ENCODE results near the gene NID1.
"Not testable (repeated sequence)": the region's sequence is repeated elsewhere in the genome, so short reads cannot be mapped to it uniquely, and the experiment has no call there.

Gene NID1

DNA sequence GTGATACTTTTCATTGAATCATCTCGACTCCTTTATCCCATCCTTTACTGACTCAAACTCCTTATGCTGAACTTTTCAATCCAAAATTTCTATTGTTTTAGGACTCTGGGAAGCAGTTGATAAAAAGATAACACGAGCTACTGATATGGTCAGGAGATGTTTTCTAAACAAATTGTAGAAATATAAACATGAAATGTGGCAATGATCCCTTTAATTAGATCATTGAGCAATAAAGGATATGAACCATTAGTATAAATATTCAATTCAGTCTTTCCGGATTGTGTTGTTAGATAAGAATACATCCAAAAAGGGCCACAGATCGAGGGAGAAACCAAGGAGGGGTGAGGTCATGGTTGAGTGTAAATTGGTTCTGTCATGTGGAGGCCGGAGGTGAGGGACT is 88.4 kb downstream of the NID1 start:
- DNase-seq, result no peak
- no peak overlapping the region for H3K4me3 ChIP-seq (ENCODE audit: control insufficient read depth in 1 of 7, extremely low read depth in 1 of 7, insufficient read depth in 4 of 7, low read depth in 2 of 7, low read length in 6 of 7)
- WGBS (ENCODE audit: insufficient coverage), result 100% methylated on average over 1 of the region's 5 CpGs
- no peaks in the 10 kb centered on the region for H3K27me3 ChIP-seq (replicated peaks in 2 of 5; ENCODE audit: control insufficient read depth in 4 of 5, insufficient read depth in 5 of 5, low read length in 4 of 5)
- CTCF ChIA-PET, result no interaction called here
- no peak overlapping the region for H3K27ac ChIP-seq (ENCODE audit: insufficient read depth in 1 of 2, low read depth in 1 of 2, low read length in 2 of 2, poor library complexity in 1 of 2, severe bottlenecking in 2 of 2)
- H3K9me3 ChIP-seq (ENCODE audit: control extremely low read depth in 1 of 5, control insufficient read depth in 4 of 5, insufficient read depth in 2 of 5, low read depth in 1 of 5, low read length in 4 of 5), result peaks cover 0 to 22% (median 12%) of the 10 kb centered on the region in 5 experiments
- no peaks in the 10 kb centered on the region for H3K36me3 ChIP-seq (ENCODE audit: control insufficient read depth in 4 of 4, insufficient read depth in 4 of 4, low read length in 3 of 4)
- POLR2A ChIA-PET, result no interaction called here
- peaks cover 5 to 18% (median 12%) of the 10 kb centered on the region in 4 experiments for H3K4me1 ChIP-seq (ENCODE audit: control extremely low read depth in 1 of 4, control insufficient read depth in 4 of 4, insufficient read depth in 4 of 4, low read length in 3 of 4)

DNA sequence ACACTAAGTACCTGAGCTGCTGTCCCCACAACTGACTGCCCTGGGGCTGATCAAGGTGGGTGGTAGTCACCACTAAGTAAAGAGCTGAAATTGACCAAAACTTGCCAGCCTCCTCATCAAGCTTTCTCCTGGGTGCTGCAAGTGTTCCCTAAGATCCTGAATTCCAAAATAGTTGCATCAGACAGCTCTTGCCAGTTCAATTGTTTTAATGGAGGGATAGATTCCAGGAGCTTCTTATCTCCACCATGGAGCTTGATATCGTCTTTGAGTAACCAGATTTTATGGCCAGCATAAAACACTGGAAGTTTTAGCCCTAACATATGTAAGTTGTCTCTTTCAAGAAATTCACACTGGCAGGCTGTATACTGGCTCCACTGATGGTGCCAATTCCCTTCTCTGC is 90.3 kb downstream of the NID1 start:
- Histone ChIP-seq H3K4me3 (ENCODE audit: control insufficient read depth in 1 of 7, extremely low read depth in 1 of 7, insufficient read depth in 4 of 7, low read depth in 2 of 7, low read length in 6 of 7) (no peak overlapping the region), H3K27me3 (replicated peaks in 2 of 5; ENCODE audit: control insufficient read depth in 4 of 5, insufficient read depth in 5 of 5, low read length in 4 of 5) (no peaks in the 10 kb centered on the region), H3K27ac (ENCODE audit: insufficient read depth in 1 of 2, low read depth in 1 of 2, low read length in 2 of 2, poor library complexity in 1 of 2, severe bottlenecking in 2 of 2) (no peak overlapping the region), H3K36me3 (ENCODE audit: control insufficient read depth in 4 of 4, insufficient read depth in 4 of 4, low read length in 3 of 4) (no peaks in the 10 kb centered on the region), H3K9me3 (ENCODE audit: control extremely low read depth in 1 of 5, control insufficient read depth in 4 of 5, insufficient read depth in 2 of 5, low read depth in 1 of 5, low read length in 4 of 5) (peaks cover 0 to 22% (median 12%) of the 10 kb centered on the region in 5 experiments), H3K4me1 (ENCODE audit: control extremely low read depth in 1 of 4, control insufficient read depth in 4 of 4, insufficient read depth in 4 of 4, low read length in 3 of 4) (peaks cover 7 to 16% (median 10%) of the 10 kb centered on the region in 4 experiments)
- POLR2A ChIA-PET, result interaction anchor here (0.8 kb wide), 1 partner anchor 109 kb away, joined by 6 read pairs; no protein-coding TSS in a partner anchor
- CTCF ChIA-PET, result interaction anchor here (0.6 to 1.6 kb wide), 8 partner anchors 15 to 191 kb away, joined by 3 to 7 read pairs (median 4); partner anchors contain the start of gene LYST
- WGBS (ENCODE audit: insufficient coverage), result 100% methylated on average over 1 of the region's 1 CpG
- no peak for DNase-seq

DNA sequence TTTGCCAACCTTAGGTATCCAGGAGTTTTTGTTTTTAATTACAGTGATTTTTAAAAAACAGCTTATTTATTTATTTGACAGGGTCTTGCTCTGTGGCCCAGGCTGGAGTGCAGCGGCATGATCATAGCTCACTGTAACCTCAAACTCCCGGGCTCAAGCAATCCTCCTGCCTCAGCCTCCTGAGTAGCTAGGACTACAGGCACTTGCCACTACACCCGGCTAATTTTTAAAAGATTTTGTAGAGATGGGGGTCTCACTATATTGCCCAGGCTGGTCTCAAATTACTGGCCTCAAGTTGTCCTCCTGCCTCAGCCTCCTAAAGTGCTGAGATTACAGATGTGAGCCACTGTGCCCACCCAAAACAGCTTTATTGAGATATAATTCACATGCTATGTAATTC is 92.2 kb downstream of the NID1 start:
- WGBS (ENCODE audit: insufficient coverage), result 100% methylated on average over 3 of the region's 3 CpGs
- peak overlapping the region in 2 of 7 experiments; percentile 64 to 71 for H3K4me3 ChIP-seq (ENCODE audit: control insufficient read depth in 1 of 7, extremely low read depth in 1 of 7, insufficient read depth in 4 of 7, low read depth in 2 of 7, low read length in 6 of 7)
- H3K9me3 ChIP-seq (ENCODE audit: control extremely low read depth in 1 of 5, control insufficient read depth in 4 of 5, insufficient read depth in 2 of 5, low read depth in 1 of 5, low read length in 4 of 5), result peaks cover 0 to 15% (median 8%) of the 10 kb centered on the region in 5 experiments
- CTCF ChIA-PET, result interaction anchor here (0.8 to 4.0 kb wide), 18 partner anchors 9 to 468 kb away, joined by 3 to 39 read pairs (median 4); partner anchors contain the start of gene LYST
- H3K4me1 ChIP-seq (ENCODE audit: control extremely low read depth in 1 of 4, control insufficient read depth in 4 of 4, insufficient read depth in 4 of 4, low read length in 3 of 4), result peaks cover 7 to 16% (median 10%) of the 10 kb centered on the region in 4 experiments
- DNase-seq; H3K36me3 ChIP-seq (ENCODE audit: control insufficient read depth in 4 of 4, insufficient read depth in 4 of 4, low read length in 3 of 4); H3K27me3 ChIP-seq (replicated peaks in 2 of 5; ENCODE audit: control insufficient read depth in 4 of 5, insufficient read depth in 5 of 5, low read length in 4 of 5); POLR2A ChIA-PET: not testable (repeated sequence)
- H3K27ac ChIP-seq (ENCODE audit: insufficient read depth in 1 of 2, low read depth in 1 of 2, low read length in 2 of 2, poor library complexity in 1 of 2, severe bottlenecking in 2 of 2), result peak overlapping the region in 1 of 2 experiments; percentile 72

DNA sequence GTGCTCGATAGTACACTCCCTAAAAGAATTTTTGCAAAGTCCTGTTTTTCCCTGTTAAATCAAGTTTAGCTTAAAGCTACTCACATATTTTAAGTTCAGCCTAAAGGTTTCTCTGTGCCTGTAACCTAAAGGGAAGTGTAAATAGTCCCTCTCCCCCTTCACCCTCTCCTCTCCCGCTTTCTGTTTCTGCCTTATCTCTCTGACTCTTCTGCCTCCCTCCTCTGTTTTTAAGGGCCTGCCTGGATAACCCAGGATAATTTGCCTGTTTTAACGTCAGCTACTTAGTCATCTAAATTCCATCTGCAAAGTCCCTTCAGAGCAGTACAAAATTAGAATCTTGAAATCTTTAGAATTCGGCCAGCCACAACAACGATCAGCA is 92.6 kb downstream of the NID1 start:
- peak in 2 of 3 donors; percentile 41 to 46 for DNase-seq
- Histone ChIP-seq H3K9me3 (ENCODE audit: control extremely low read depth in 1 of 5, control insufficient read depth in 4 of 5, insufficient read depth in 2 of 5, low read depth in 1 of 5, low read length in 4 of 5) (peaks cover 0 to 11% (median 5%) of the 10 kb centered on the region in 5 experiments), H3K4me1 (ENCODE audit: control extremely low read depth in 1 of 4, control insufficient read depth in 4 of 4, insufficient read depth in 4 of 4, low read length in 3 of 4) (peaks cover 7 to 16% (median 10%) of the 10 kb centered on the region in 4 experiments), H3K27ac (ENCODE audit: insufficient read depth in 1 of 2, low read depth in 1 of 2, low read length in 2 of 2, poor library complexity in 1 of 2, severe bottlenecking in 2 of 2) (peak overlapping the region in 1 of 2 experiments; percentile 72), H3K36me3 (ENCODE audit: control insufficient read depth in 4 of 4, insufficient read depth in 4 of 4, low read length in 3 of 4) (no peaks in the 10 kb centered on the region), H3K27me3 (replicated peaks in 2 of 5; ENCODE audit: control insufficient read depth in 4 of 5, insufficient read depth in 5 of 5, low read length in 4 of 5) (no peaks in the 10 kb centered on the region), H3K4me3 (ENCODE audit: control insufficient read depth in 1 of 7, extremely low read depth in 1 of 7, insufficient read depth in 4 of 7, low read depth in 2 of 7, low read length in 6 of 7) (peak overlapping the region in 6 of 7 experiments; percentile 44 to 83 (median 60))
- CTCF ChIA-PET, result interaction anchor here (0.6 to 4.0 kb wide), 35 partner anchors 9 to 467 kb away, joined by 3 to 39 read pairs (median 4); partner anchors contain the start of gene LYST
- POLR2A ChIA-PET, result interaction anchor here (1.2 kb wide), 1 partner anchor 106 kb away, joined by 5 read pairs; no protein-coding TSS in a partner anchor
- 21% methylated on average over 3 of the region's 5 CpGs for WGBS (ENCODE audit: insufficient coverage)

DNA sequence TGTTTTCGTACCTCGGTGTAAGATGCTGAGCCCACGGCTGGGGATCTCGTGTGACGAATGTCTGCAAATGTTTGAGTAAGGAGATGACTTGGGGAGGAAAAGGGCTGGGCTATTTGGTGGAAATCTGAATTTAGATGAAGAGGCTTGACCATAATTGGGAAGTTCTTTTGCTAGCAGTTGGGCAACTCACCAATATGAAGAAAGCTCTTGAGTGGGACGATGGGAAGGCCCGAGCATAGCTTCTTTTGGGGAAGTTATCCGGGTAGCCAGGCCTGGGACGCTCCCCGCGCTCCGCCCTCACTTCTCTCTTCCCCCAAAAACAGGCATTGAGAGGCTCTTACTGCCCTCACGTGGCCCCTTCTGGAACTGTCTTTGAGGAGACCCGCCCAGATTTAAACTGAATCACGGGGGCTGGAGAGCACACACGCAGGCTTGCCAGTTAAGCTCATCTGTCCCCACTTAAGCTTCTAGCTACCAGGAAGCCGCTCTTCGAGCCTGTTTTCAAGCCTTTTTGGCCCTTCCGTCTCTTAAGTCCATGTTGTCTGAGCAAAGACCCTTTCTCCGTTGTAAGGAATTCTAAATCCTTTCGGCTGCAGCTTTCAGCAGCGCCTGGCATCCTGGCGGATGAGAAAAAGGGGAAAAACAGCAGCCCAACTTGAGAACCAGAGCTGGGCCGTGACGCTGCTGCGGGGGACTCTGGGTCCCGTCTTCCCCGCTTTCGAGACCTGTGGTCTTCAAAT is 93.1 kb downstream of the NID1 start:
- Histone ChIP-seq H3K27ac (ENCODE audit: insufficient read depth in 1 of 2, low read depth in 1 of 2, low read length in 2 of 2, poor library complexity in 1 of 2, severe bottlenecking in 2 of 2) (peak overlapping the region in 1 of 2 experiments; percentile 72), H3K36me3 (ENCODE audit: control insufficient read depth in 4 of 4, insufficient read depth in 4 of 4, low read length in 3 of 4) (no peaks in the 10 kb centered on the region), H3K4me3 (ENCODE audit: control insufficient read depth in 1 of 7, extremely low read depth in 1 of 7, insufficient read depth in 4 of 7, low read depth in 2 of 7, low read length in 6 of 7) (peak overlapping the region in 6 of 7 experiments; percentile 44 to 83 (median 60)), H3K27me3 (replicated peaks in 2 of 5; ENCODE audit: control insufficient read depth in 4 of 5, insufficient read depth in 5 of 5, low read length in 4 of 5) (no peaks in the 10 kb centered on the region), H3K4me1 (ENCODE audit: control extremely low read depth in 1 of 4, control insufficient read depth in 4 of 4, insufficient read depth in 4 of 4, low read length in 3 of 4) (peaks cover 7 to 16% (median 10%) of the 10 kb centered on the region in 4 experiments), H3K9me3 (ENCODE audit: control extremely low read depth in 1 of 5, control insufficient read depth in 4 of 5, insufficient read depth in 2 of 5, low read depth in 1 of 5, low read length in 4 of 5) (peaks cover 0 to 6% (median 2%) of the 10 kb centered on the region in 5 experiments)
- DNase-seq, result peak; percentile 93 to 96 (median 94)
- 14% methylated on average over 29 of the region's 29 CpGs for WGBS (ENCODE audit: insufficient coverage)
- POLR2A ChIA-PET, result interaction anchor here (1.2 kb wide), 1 partner anchor 106 kb away, joined by 5 read pairs; no protein-coding TSS in a partner anchor
- CTCF ChIA-PET, result interaction anchor here (0.6 to 4.0 kb wide), 41 partner anchors 9 to 871 kb away, joined by 3 to 39 read pairs (median 4); partner anchors contain the start of gene LYST

DNA sequence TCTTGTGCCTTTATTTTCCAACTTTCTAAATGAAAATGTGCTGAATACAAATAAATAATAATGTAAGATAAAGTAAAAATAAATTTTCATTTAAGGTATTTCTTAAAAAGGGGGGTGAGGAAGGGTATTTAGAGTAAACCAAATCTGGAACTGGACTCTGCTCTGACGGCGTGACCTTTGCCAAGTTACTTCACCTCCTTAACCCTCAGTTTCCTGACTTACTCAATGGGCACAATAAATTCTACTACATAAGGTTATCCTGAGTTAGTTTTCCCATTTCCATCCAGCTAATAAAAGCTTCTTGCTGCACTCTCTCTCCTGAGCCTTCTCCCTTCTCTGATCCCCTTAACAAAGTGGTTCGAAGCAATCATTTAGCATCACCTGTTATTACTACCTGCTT is 93.9 kb downstream of the NID1 start:
- Histone ChIP-seq H3K9me3 (ENCODE audit: control extremely low read depth in 1 of 5, control insufficient read depth in 4 of 5, insufficient read depth in 2 of 5, low read depth in 1 of 5, low read length in 4 of 5) (no peaks in the 10 kb centered on the region), H3K4me3 (ENCODE audit: control insufficient read depth in 1 of 7, extremely low read depth in 1 of 7, insufficient read depth in 4 of 7, low read depth in 2 of 7, low read length in 6 of 7) (no peak overlapping the region), H3K27me3 (replicated peaks in 2 of 5; ENCODE audit: control insufficient read depth in 4 of 5, insufficient read depth in 5 of 5, low read length in 4 of 5) (no peaks in the 10 kb centered on the region), H3K4me1 (ENCODE audit: control extremely low read depth in 1 of 4, control insufficient read depth in 4 of 4, insufficient read depth in 4 of 4, low read length in 3 of 4) (peaks cover 7 to 16% (median 10%) of the 10 kb centered on the region in 4 experiments), H3K27ac (ENCODE audit: insufficient read depth in 1 of 2, low read depth in 1 of 2, low read length in 2 of 2, poor library complexity in 1 of 2, severe bottlenecking in 2 of 2) (no peak overlapping the region), H3K36me3 (ENCODE audit: control insufficient read depth in 4 of 4, insufficient read depth in 4 of 4, low read length in 3 of 4) (no peaks in the 10 kb centered on the region)
- ChIA-PET CTCF (interaction anchor here (0.6 to 4.0 kb wide), 29 partner anchors 10 to 872 kb away, joined by 3 to 39 read pairs (median 5); partner anchors contain the start of gene LYST), POLR2A (interaction anchor here (1.2 kb wide), 1 partner anchor 105 kb away, joined by 5 read pairs; no protein-coding TSS in a partner anchor)
- no peak for DNase-seq
- WGBS (ENCODE audit: insufficient coverage), result 100% methylated on average over 3 of the region's 3 CpGs
